Mammary epithelial cell (primary cell): ENCODE measurements around the gene OLFML2A.

Experiments used
- CTCF ChIP-seq, 2 donors: IDR thresholded peaks in 1 of 2; conservative IDR thresholded peaks in 1 of 2; 2 replicates each; pipeline ENCODE4 v1.5.1; 2011 to 2012; ENCODE audit warnings: inconsistent platforms in 2 of 2, low read length in 2 of 2, mild to moderate bottlenecking in 2 of 2, control low read depth in 1 of 2, low read depth in 1 of 2; ENCODE audit not compliant: insufficient read depth in 1 of 2; ENCODE audit errors: extremely low read depth in 1 of 2
- EZH2 ChIP-seq: IDR thresholded peaks from 2 replicates; pipeline ENCODE4 v1.6.1; 2012; ENCODE audit warnings: low read length, inconsistent platforms, borderline replicate concordance

GRCh38 chr9:124759327-124759726 is 17.6 kb upstream of the OLFML2A start:
- TF ChIP-seq CTCF (conservative IDR thresholded peaks at IDR 0.05 in 1 of 2, IDR thresholded peaks at IDR 0.05 in 1 of 2; ENCODE audit: extremely low read depth in 1 of 2, insufficient read depth in 1 of 2, low read depth in 1 of 2, low read length in 2 of 2) (no peak), EZH2 (no peak)
